Gastroesophageal sphincter (tissue), 4 donors: ENCODE measurements around the gene RBM42. TPM values are rescaled to one million over a fixed set of nuclear protein-coding genes. Genes with fewer than 3 reads are reported as not detected.

Source experiments
- ATAC-seq: fragments of 150-250 bp; one replicate; pipeline ENCODE4 v1.9.1; 2016; ENCODE audit warnings: mild to moderate bottlenecking, moderate library complexity
- H3K27ac ChIP-seq, 4 donors: fragments of 200-600 bp; sonication (generic) in 3 of 4; 1 replicate in 3 of 4; 2 replicates in 1 of 4; pipeline ENCODE4 v1.5.1; 2016 to 2019
- H3K27me3 ChIP-seq: fragments of 200-600 bp; sonication (generic); one replicate; pipeline ENCODE4 v1.5.1; 2019
- H3K36me3 ChIP-seq, 2 donors: fragments of 200-600 bp; sonication (generic); one replicate each; pipeline ENCODE4 v1.5.1; 2019; ENCODE audit warnings: control low read depth in 1 of 2
- H3K4me1 ChIP-seq, 3 donors: fragments of 200-600 bp; sonication (generic); 1 replicate in 2 of 3; 2 replicates in 1 of 3; pipeline ENCODE4 v1.5.1; 2016 to 2019; ENCODE audit warnings: control low read depth in 2 of 3
- H3K4me3 ChIP-seq, 2 donors: fragments of 200-600 bp; sonication (generic); one replicate each; pipeline ENCODE4 v1.5.1; 2019; ENCODE audit warnings: mild to moderate bottlenecking in 1 of 2, moderate library complexity in 1 of 2
- H3K9me3 ChIP-seq, 3 donors: fragments of 200-600 bp; sonication (generic); one replicate each; pipeline ENCODE4 v1.5.1; 2017 to 2019; ENCODE audit warnings: control low read depth in 2 of 3
- CTCF ChIP-seq, 4 experiments: fragments of 200-600 bp in 2 of 4; fragments of 450-650 bp in 2 of 4; sonication (generic) in 1 of 4; IDR thresholded peaks; one replicate each; pipeline ENCODE4 v1.5.1; 2017 to 2019; ENCODE audit warnings: antibody characterized with exemption in 4 of 4, mild to moderate bottlenecking in 2 of 4, moderate library complexity in 2 of 4
- EP300 ChIP-seq: sonication (generic); formaldehyde crosslinking; IDR thresholded peaks from one replicate; pipeline ENCODE4 v1.6.1; 2017; ENCODE audit warnings: antibody characterized with exemption, mild to moderate bottlenecking
- POLR2A ChIP-seq, 2 donors: fragments of 450-650 bp; IDR thresholded peaks; one replicate each; pipeline ENCODE4 v1.6.1; 2017; ENCODE audit warnings: antibody characterized with exemption in 2 of 2, mild to moderate bottlenecking in 2 of 2, moderate library complexity in 1 of 2
- POLR2AphosphoS5 ChIP-seq: sonication (generic); formaldehyde crosslinking; IDR thresholded peaks from one replicate; pipeline ENCODE4 v1.6.1; 2017; ENCODE audit warnings: antibody characterized with exemption
- WGBS, 2 donors: methylation state at CpG; one replicate each; pipeline ENCODE4 v1.1.5; 2018; ENCODE audit warnings: low coverage in 1 of 2; 5-methylcytosine and 5-hydroxymethylcytosine counted together
- total RNA-seq, 4 donors: library from RNA; depleted of rRNA; stranded (reverse); fragments of >200 nt; gene quantifications; one replicate each; pipeline ENCODE4 v1.1.0, GENCODE V29; 2016

Gene RBM42
- total RNA-seq, 4 donors from 2014 or later = 66.1 to 98.0 (median 72.8) TPM

DNA sequence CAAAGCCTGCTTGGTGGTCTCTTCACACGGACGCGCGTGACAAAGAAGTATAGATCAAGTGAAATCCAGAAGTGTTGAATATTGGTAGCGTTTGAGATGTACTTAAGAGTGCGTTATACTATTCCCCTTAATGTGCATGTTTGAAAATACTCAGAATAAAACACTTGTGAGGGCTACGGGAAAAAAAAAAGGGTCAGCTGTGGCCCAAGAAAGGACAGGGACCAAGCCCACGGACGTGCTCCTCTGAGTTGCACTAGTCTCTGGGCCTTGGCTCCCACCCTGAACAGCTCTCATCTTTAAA lies 622 bp upstream of the RBM42 start:
- no peak for TF ChIP-seq POLR2AphosphoS5
- no peak for TF ChIP-seq EP300
- no peak for TF ChIP-seq POLR2A (IDR thresholded peaks at IDR 0.05)
- TF ChIP-seq CTCF (IDR thresholded peaks at IDR 0.05) = no peak
- peak overlapping the region; percentile 91 to 95 (median 94) for H3K27ac ChIP-seq
- peaks cover 0 to 32% of the 10 kb centered on the region in 2 donors for H3K36me3 ChIP-seq
- H3K27me3 ChIP-seq = no peaks in the 10 kb centered on the region
- H3K9me3 ChIP-seq = no peaks in the 10 kb centered on the region
- peaks cover 2 to 31% (median 6%) of the 10 kb centered on the region in 3 donors for H3K4me1 ChIP-seq
- WGBS, 2 donors = 4 to 7% methylated on average over 4 to 6 of the region's 9 CpGs
- peak overlapping the region; percentile 97 to 99 for H3K4me3 ChIP-seq
- no peak for ATAC-seq

DNA sequence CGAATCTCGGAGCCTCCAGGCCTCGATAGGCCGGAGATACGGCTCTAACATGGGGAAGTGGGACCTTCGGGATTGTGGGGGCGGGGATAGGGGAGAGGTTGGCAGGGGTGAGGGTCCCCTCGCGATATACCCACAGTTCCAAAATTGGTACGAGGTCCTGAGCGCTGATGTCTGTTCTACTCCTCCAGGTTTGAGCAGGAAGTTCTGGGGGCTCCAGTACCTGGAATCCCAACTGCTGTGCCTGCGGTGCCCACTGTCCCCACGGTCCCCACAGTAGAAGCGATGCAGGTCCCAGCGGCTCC lies 447 bp downstream of the RBM42 start:
- ATAC-seq = no peak
- Histone ChIP-seq H3K4me3 (peak overlapping the region; percentile 97 to 99), H3K27me3 (no peaks in the 10 kb centered on the region), H3K27ac (peak overlapping the region; percentile 87 to 95 (median 92)), H3K36me3 (peaks cover 0 to 42% of the 10 kb centered on the region in 2 donors), H3K4me1 (peaks cover 2 to 31% (median 6%) of the 10 kb centered on the region in 3 donors), H3K9me3 (no peaks in the 10 kb centered on the region)
- 0% methylated on average over 1 to 2 of the region's 15 CpGs for WGBS, 2 donors
- TF ChIP-seq EP300 (no peak), POLR2AphosphoS5 (no peak), POLR2A (IDR thresholded peaks at IDR 0.05) (no peak), CTCF (IDR thresholded peaks at IDR 0.05) (no peak)

GRCh38 chr19:35633727-35634440 lies 5.0 kb downstream of the RBM42 start:
- no peaks in the 10 kb centered on the region for H3K9me3 ChIP-seq

GRCh38 chr19:35636651-35637050 lies 7.8 kb downstream of the RBM42 start:
- WGBS, 2 donors = 100% methylated on average over 1 of the region's 3 CpGs; no CpG with 5 or more reads in 1 of the 2 donors
- peaks cover 0 to 69% of the 10 kb centered on the region in 2 donors for H3K36me3 ChIP-seq
- TF ChIP-seq EP300 = no peak
- TF ChIP-seq POLR2A (IDR thresholded peaks at IDR 0.05) = no peak
- TF ChIP-seq POLR2AphosphoS5 = no peak
- TF ChIP-seq CTCF (IDR thresholded peaks at IDR 0.05) = no peak
- no peaks in the 10 kb centered on the region for H3K27me3 ChIP-seq
- H3K27ac ChIP-seq = no peak overlapping the region
- no peaks in the 10 kb centered on the region for H3K9me3 ChIP-seq
- H3K4me3 ChIP-seq = no peak overlapping the region
- H3K4me1 ChIP-seq = peaks cover 0 to 3% (median 0%) of the 10 kb centered on the region in 3 donors
- no peak for ATAC-seq

More at GRCh38 chr19:35633727-35634440, 5.0 kb downstream of the RBM42 start:
- 80% methylated on average over 1 of the region's 29 CpGs for WGBS, 2 donors
- Histone ChIP-seq H3K4me3 (no peak overlapping the region), H3K27ac (no peak overlapping the region), H3K27me3 (no peaks in the 10 kb centered on the region), H3K36me3 (peaks cover 0 to 85% of the 10 kb centered on the region in 2 donors), H3K4me1 (peaks cover 2 to 22% (median 6%) of the 10 kb centered on the region in 3 donors)
- ATAC-seq = no peak
- no peak for TF ChIP-seq EP300
- no peak for TF ChIP-seq POLR2AphosphoS5
- no peak for TF ChIP-seq CTCF (IDR thresholded peaks at IDR 0.05)
- no peak for TF ChIP-seq POLR2A (IDR thresholded peaks at IDR 0.05)

GRCh38 chr19:35637165-35637564 lies 8.3 kb downstream of the RBM42 start:
- Histone ChIP-seq H3K36me3 (peaks cover 0 to 64% of the 10 kb centered on the region in 2 donors), H3K9me3 (no peaks in the 10 kb centered on the region), H3K27ac (no peak overlapping the region), H3K4me3 (no peak overlapping the region), H3K4me1 (peaks cover 0 to 9% (median 0%) of the 10 kb centered on the region in 3 donors), H3K27me3 (no peaks in the 10 kb centered on the region)
- 93% methylated on average over 6 of the region's 25 CpGs; no CpG with 5 or more reads in 1 of the 2 donors for WGBS, 2 donors
- no peak for ATAC-seq
- no peak for TF ChIP-seq POLR2AphosphoS5
- TF ChIP-seq CTCF (IDR thresholded peaks at IDR 0.05) = no peak
- no peak for TF ChIP-seq EP300
- TF ChIP-seq POLR2A (IDR thresholded peaks at IDR 0.05) = no peak
